Upper lobe of right lung (tissue), 1 donor: ENCODE data around the gene NEK1. TPM values are rescaled to one million over a fixed set of nuclear protein-coding genes. Genes with fewer than 3 reads are reported as not detected.

Experiments used
- ATAC-seq: fragments of 200-7000 bp; cut with Tn5 transposase; one replicate; pipeline ENCODE4 v1.9.1; 2020; ENCODE audit warnings: mild to moderate bottlenecking, moderate library complexity
- DNase-seq: peaks from one replicate; pipeline ENCODE4 v3.0.0-alpha.2; 2020
- H3K27ac ChIP-seq: fragments of 200-600 bp; one replicate; pipeline ENCODE4 v1.8.0; 2022
- H3K27me3 ChIP-seq: fragments of 200-600 bp; one replicate; pipeline ENCODE4 v1.8.0; 2022; ENCODE audit warnings: mild to moderate bottlenecking
- H3K36me3 ChIP-seq: fragments of 200-600 bp; one replicate; pipeline ENCODE4 v1.8.0; 2022
- H3K4me1 ChIP-seq: fragments of 200-600 bp; one replicate; pipeline ENCODE4 v1.8.0; 2022
- H3K4me3 ChIP-seq: fragments of 200-600 bp; one replicate; pipeline ENCODE4 v1.8.0; 2022; ENCODE audit warnings: mild to moderate bottlenecking
- H3K9me3 ChIP-seq: fragments of 200-600 bp; one replicate; pipeline ENCODE4 v1.8.0; 2022
- CTCF ChIP-seq: fragments of 200-600 bp; IDR thresholded peaks from one replicate; pipeline ENCODE4 v1.8.0; 2022; ENCODE audit warnings: antibody characterized with exemption
- intact Hi-C: fragments of 100-400 bp; cut with DNase I; formaldehyde crosslinking; loops from one replicate; pipeline ENCODE4 v1.11.0; 2022
- total RNA-seq: library from RNA; stranded (reverse); fragmentation: NEBNext Ultra II Directional; extraction: Animal tissue kit (Norgen Biotek cat#: 25700); gene quantifications from one replicate; pipeline ENCODE4 v1.2.1, GENCODE V29; 2021
- donor health status: DM: no; HTN: yes; CAD: no; lungs with severe emphysema.

The NEK1 gene
- total RNA-seq, 1 donor from 2014 or later, result 13.5 TPM

GRCh38 chr4:169443748-169444147 lies 168.6 kb downstream of the NEK1 start:
- no peak for ATAC-seq
- no peak overlapping the region for H3K27ac ChIP-seq
- no peaks in the 10 kb centered on the region for H3K36me3 ChIP-seq
- no peak for TF ChIP-seq CTCF
- H3K4me1 ChIP-seq, result peaks cover 6% of the 10 kb centered on the region
- H3K4me3 ChIP-seq, result no peak overlapping the region
- no peaks in the 10 kb centered on the region for H3K27me3 ChIP-seq
- intact Hi-C loops, result no loop called here
- DNase-seq, result no peak
- peaks cover 7% of the 10 kb centered on the region for H3K9me3 ChIP-seq

- Histone ChIP-seq H3K27me3 (no peaks in the 10 kb centered on the region), H3K9me3 (peaks cover 7% of the 10 kb centered on the region), H3K27ac (no peak overlapping the region), H3K4me3 (no peak overlapping the region), H3K4me1 (peaks cover 9% of the 10 kb centered on the region), H3K36me3 (no peaks in the 10 kb centered on the region)
- intact Hi-C loops, result no loop called here
- DNase-seq (no peak), ATAC-seq (peak; percentile 17)
- TF ChIP-seq CTCF, result no peak
Measured at GRCh38 chr4:169440446-169440845, 171.9 kb downstream of the NEK1 start.

GRCh38 chr4:169439244-169439643 lies 173.1 kb downstream of the NEK1 start:
- H3K4me1 ChIP-seq, result peaks cover 9% of the 10 kb centered on the region
- TF ChIP-seq CTCF, result no peak
- peaks cover 7% of the 10 kb centered on the region for H3K9me3 ChIP-seq
- H3K36me3 ChIP-seq, result no peaks in the 10 kb centered on the region
- no peak for ATAC-seq
- no peak overlapping the region for H3K27ac ChIP-seq
- no peaks in the 10 kb centered on the region for H3K27me3 ChIP-seq
- intact Hi-C loops, result no loop called here
- H3K4me3 ChIP-seq, result no peak overlapping the region
- DNase-seq, result no peak

GRCh38 chr4:169438057-169438480 lies 174.3 kb downstream of the NEK1 start:
- H3K27ac ChIP-seq, result no peak overlapping the region
- intact Hi-C loops, result no loop called here
- ATAC-seq, result no peak

GRCh38 chr4:169437299-169438047 lies 174.9 kb downstream of the NEK1 start:
- Histone ChIP-seq H3K36me3 (peaks cover 9% of the 10 kb centered on the region), H3K4me1 (peaks cover 9% of the 10 kb centered on the region), H3K4me3 (no peak overlapping the region), H3K27ac (no peak overlapping the region), H3K27me3 (no peaks in the 10 kb centered on the region), H3K9me3 (no peaks in the 10 kb centered on the region)
- DNase-seq (no peak), ATAC-seq (no peak)
- no peak for TF ChIP-seq CTCF
- intact Hi-C loops, result no loop called here

More at GRCh38 chr4:169438057-169438480, 174.3 kb downstream of the NEK1 start:
- Histone ChIP-seq H3K9me3 (no peaks in the 10 kb centered on the region), H3K4me3 (no peak overlapping the region), H3K27me3 (no peaks in the 10 kb centered on the region), H3K36me3 (peaks cover 4% of the 10 kb centered on the region), H3K4me1 (peaks cover 9% of the 10 kb centered on the region)
- no peak for DNase-seq
- no peak for TF ChIP-seq CTCF

GRCh38 chr4:169436734-169437133 lies 175.6 kb downstream of the NEK1 start:
- ATAC-seq (no peak), DNase-seq (no peak)
- Histone ChIP-seq H3K4me1 (peaks cover 9% of the 10 kb centered on the region), H3K9me3 (no peaks in the 10 kb centered on the region), H3K36me3 (peaks cover 9% of the 10 kb centered on the region), H3K27me3 (no peaks in the 10 kb centered on the region), H3K4me3 (no peak overlapping the region), H3K27ac (no peak overlapping the region)
- intact Hi-C loops, result no loop called here
- no peak for TF ChIP-seq CTCF
